PC-9 (cell line): ENCODE results near the gene GABRG3. TPM values are rescaled to one million over a fixed set of nuclear protein-coding genes. Genes with fewer than 3 reads are reported as not detected.

Experiments used
- BruUV-seq: library from RNA; stranded (reverse); fragments of 400-500 nt; replicated peaks from 2 replicates; lab custom pipeline; 2021; lab: Mats Ljungman, UMichigan
- CTCF ChIA-PET: fragments of 300-600 bp; sonication (Branson Sonifier 250); formaldehyde crosslinking; loops from one replicate; lab custom pipeline; 2022; ENCODE audit warnings: antibody characterized with exemption; lab: Charles Lee
- POLR2A ChIA-PET: fragments of 300-600 bp; sonication (Branson Sonifier 250); formaldehyde crosslinking; loops from one replicate; lab custom pipeline; 2022; ENCODE audit warnings: antibody characterized with exemption; ENCODE audit not compliant: unreplicated experiment; lab: Charles Lee
- DNase-seq, 2 experiments: peaks; one replicate each; pipeline versions ENCODE4 v3.0.0 to v3.0.0-alpha.2; 2015 to 2022; ENCODE audit warnings: mixed read lengths in 1 of 2
- H2AFZ ChIP-seq: fragments of 200-600 bp; sonication (generic); 2 replicates; pipeline ENCODE4 v1.8.1; 2017; ENCODE audit warnings: antibody characterized with exemption
- H3F3A ChIP-seq: fragments of 200-600 bp; sonication (generic); 2 replicates; pipeline ENCODE4 v1.8.1; 2017; ENCODE audit warnings: antibody characterized with exemption, mild to moderate bottlenecking, low read depth; ENCODE audit not compliant: insufficient read depth
- H3K27ac ChIP-seq: fragments of 200-600 bp; sonication (generic); 2 replicates; pipeline ENCODE4 v1.6.1; 2016; ENCODE audit warnings: mixed run types
- H3K27me3 ChIP-seq: fragments of 200-600 bp; sonication (generic); 2 replicates; pipeline ENCODE4 v1.6.1; 2016; ENCODE audit warnings: low read depth, mixed run types; ENCODE audit not compliant: insufficient read depth
- H3K36me3 ChIP-seq: fragments of 200-600 bp; sonication (generic); 2 replicates; pipeline ENCODE4 v1.6.1; 2016; ENCODE audit warnings: low read depth, mixed run types
- H3K4me1 ChIP-seq: fragments of 200-600 bp; sonication (generic); replicated peaks from 2 replicates; pipeline ENCODE4 v1.6.1; 2016; ENCODE audit warnings: mixed run types; ENCODE audit not compliant: insufficient read depth
- H3K4me2 ChIP-seq: fragments of 200-600 bp; sonication (generic); 2 replicates; pipeline ENCODE4 v1.6.1; 2017; ENCODE audit warnings: mixed run types
- H3K4me3 ChIP-seq: fragments of 200-600 bp; sonication (generic); 2 replicates; pipeline ENCODE4 v1.6.1; 2016; ENCODE audit warnings: mixed run types
- H3K79me2 ChIP-seq: fragments of 200-600 bp; sonication (generic); 2 replicates; pipeline ENCODE4 v1.6.1; 2017; ENCODE audit warnings: low read depth, mixed run types
- H3K9me2 ChIP-seq: fragments of 200-600 bp; sonication (generic); 2 replicates; pipeline ENCODE4 v1.8.1; 2017; ENCODE audit warnings: mild to moderate bottlenecking; ENCODE audit not compliant: insufficient read depth
- H3K9me3 ChIP-seq: fragments of 200-600 bp; sonication (generic); 2 replicates; pipeline ENCODE4 v1.8.1; 2016; ENCODE audit warnings: low read depth; ENCODE audit not compliant: insufficient read depth
- H4K20me1 ChIP-seq: fragments of 200-600 bp; sonication (generic); 2 replicates; pipeline ENCODE4 v1.8.1; 2017; ENCODE audit not compliant: insufficient read depth
- EZH2 ChIP-seq: fragments of 200-600 bp; sonication (generic); IDR thresholded peaks from 2 replicates; pipeline ENCODE4 v1.8.0; 2017; ENCODE audit warnings: antibody characterized with exemption, low read depth
- intact Hi-C: fragments of 100-400 bp; cut with micrococcal nuclease; formaldehyde crosslinking; loops from one replicate; pipeline ENCODE4 v1.10.0; 2022; ENCODE audit not compliant: unreplicated experiment
- total RNA-seq: library from RNA; stranded (reverse); gene quantifications from 2 replicates; pipeline ENCODE4 v1.2.3, GENCODE V29; 2021
- TF ChIP-seq, protein P1 (sequence below): fragments of 200-600 bp; sonication (generic); conservative IDR thresholded peaks from 2 replicates; pipeline ENCODE4 v1.6.1; 2017; ENCODE audit warnings: mixed run types, antibody characterized with exemption, mild to moderate bottlenecking, moderate library complexity

GABRG3 gene
- total RNA-seq, 1 experiment from 2014 or later = not detected

DNA sequence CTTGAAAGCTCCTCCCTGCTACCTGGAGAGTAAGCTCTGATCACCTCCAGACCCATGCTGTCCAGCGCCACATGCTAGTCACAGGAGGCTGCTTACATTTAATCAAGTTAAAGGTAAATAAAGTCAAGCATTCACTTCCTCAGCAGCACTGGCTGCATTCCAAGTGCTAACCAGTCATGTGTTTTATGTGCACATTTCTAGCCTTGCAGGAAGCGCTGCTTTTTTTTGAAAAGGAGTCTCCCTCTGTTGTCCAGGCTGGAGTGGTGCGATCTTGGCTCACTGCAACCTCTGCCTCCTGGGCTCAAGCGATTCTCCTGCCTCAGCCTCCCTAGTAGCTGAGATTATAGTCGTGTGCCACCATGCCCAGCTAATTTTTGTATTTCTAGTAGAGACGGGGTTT is 279.2 kb downstream of the GABRG3 start:
- no peak overlapping the region for H3K4me2 ChIP-seq
- no peaks in the 10 kb centered on the region for H3K79me2 ChIP-seq
- no peaks in the 10 kb centered on the region for H3K9me3 ChIP-seq
- H3F3A ChIP-seq = no peaks in the 10 kb centered on the region
- CTCF ChIA-PET = no interaction called here
- intact Hi-C loops = no loop called here
- H3K4me1 ChIP-seq = no peaks in the 10 kb centered on the region
- no peaks in the 10 kb centered on the region for H3K36me3 ChIP-seq
- H3K27ac ChIP-seq = no peak overlapping the region
- POLR2A ChIA-PET = no interaction called here
- no peak for DNase-seq
- H3K9me2 ChIP-seq = no peaks in the 10 kb centered on the region
- no peak overlapping the region for H2AFZ ChIP-seq
- no peak overlapping the region for H3K4me3 ChIP-seq
- peaks cover 59% of the 10 kb centered on the region for H3K27me3 ChIP-seq
- no peaks in the 10 kb centered on the region for H4K20me1 ChIP-seq
- BruUV-seq = no TSS peak
- TF ChIP-seq, protein P1, sequence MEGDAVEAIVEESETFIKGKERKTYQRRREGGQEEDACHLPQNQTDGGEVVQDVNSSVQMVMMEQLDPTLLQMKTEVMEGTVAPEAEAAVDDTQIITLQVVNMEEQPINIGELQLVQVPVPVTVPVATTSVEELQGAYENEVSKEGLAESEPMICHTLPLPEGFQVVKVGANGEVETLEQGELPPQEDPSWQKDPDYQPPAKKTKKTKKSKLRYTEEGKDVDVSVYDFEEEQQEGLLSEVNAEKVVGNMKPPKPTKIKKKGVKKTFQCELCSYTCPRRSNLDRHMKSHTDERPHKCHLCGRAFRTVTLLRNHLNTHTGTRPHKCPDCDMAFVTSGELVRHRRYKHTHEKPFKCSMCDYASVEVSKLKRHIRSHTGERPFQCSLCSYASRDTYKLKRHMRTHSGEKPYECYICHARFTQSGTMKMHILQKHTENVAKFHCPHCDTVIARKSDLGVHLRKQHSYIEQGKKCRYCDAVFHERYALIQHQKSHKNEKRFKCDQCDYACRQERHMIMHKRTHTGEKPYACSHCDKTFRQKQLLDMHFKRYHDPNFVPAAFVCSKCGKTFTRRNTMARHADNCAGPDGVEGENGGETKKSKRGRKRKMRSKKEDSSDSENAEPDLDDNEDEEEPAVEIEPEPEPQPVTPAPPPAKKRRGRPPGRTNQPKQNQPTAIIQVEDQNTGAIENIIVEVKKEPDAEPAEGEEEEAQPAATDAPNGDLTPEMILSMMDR = no peak
- no peak for TF ChIP-seq EZH2

DNA sequence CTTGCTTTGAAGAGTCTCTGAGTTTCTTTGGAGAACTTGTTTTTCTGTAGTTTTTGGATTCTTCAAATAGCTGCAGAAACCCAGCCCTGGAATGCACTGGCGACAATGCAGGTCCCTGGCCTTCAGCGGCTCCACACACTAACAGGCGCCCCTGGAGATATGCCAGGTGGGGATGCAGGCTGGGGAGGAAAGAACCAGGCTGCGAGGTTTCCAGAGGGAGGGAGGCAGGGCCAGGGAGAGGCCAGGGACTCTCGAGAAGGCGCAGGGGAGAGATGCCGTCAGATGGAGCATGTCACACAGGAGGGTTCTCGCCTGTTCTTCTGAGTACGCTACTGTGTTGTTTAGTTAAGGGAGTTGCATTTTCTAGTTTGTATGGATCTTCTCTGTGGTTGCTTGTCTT is 283.1 kb downstream of the GABRG3 start:
- no peaks in the 10 kb centered on the region for H3K79me2 ChIP-seq
- no peak overlapping the region for H3K4me2 ChIP-seq
- intact Hi-C loops = no loop called here
- no TSS peak for BruUV-seq
- H2AFZ ChIP-seq = no peak overlapping the region
- H3K9me3 ChIP-seq = no peaks in the 10 kb centered on the region
- no peaks in the 10 kb centered on the region for H3K36me3 ChIP-seq
- CTCF ChIA-PET = no interaction called here
- no peaks in the 10 kb centered on the region for H3K4me1 ChIP-seq
- POLR2A ChIA-PET = no interaction called here
- no peaks in the 10 kb centered on the region for H3F3A ChIP-seq
- no peak for TF ChIP-seq EZH2
- no peak overlapping the region for H3K4me3 ChIP-seq
- no peaks in the 10 kb centered on the region for H4K20me1 ChIP-seq
- no peak overlapping the region for H3K27ac ChIP-seq
- no peak for DNase-seq
- peaks cover 55% of the 10 kb centered on the region for H3K27me3 ChIP-seq
- no peaks in the 10 kb centered on the region for H3K9me2 ChIP-seq

- Histone ChIP-seq H2AFZ (no peak overlapping the region), H3F3A (no peaks in the 10 kb centered on the region), H3K27ac (no peak overlapping the region), H3K9me2 (no peaks in the 10 kb centered on the region), H4K20me1 (no peaks in the 10 kb centered on the region), H3K4me2 (no peak overlapping the region), H3K36me3 (no peaks in the 10 kb centered on the region), H3K27me3 (peaks cover 48% of the 10 kb centered on the region), H3K79me2 (no peaks in the 10 kb centered on the region), H3K9me3 (no peaks in the 10 kb centered on the region), H3K4me3 (no peak overlapping the region), H3K4me1 (no peaks in the 10 kb centered on the region)
- intact Hi-C loops = no loop called here
- POLR2A ChIA-PET = no interaction called here
- BruUV-seq = no TSS peak
- TF ChIP-seq EZH2 = no peak
- TF ChIP-seq, protein P1 = no peak
- DNase-seq = no peak
- CTCF ChIA-PET = no interaction called here
These were observed 283.8 kb downstream of the GABRG3 start for GRCh38 chr15:27254801-27255200.

DNA sequence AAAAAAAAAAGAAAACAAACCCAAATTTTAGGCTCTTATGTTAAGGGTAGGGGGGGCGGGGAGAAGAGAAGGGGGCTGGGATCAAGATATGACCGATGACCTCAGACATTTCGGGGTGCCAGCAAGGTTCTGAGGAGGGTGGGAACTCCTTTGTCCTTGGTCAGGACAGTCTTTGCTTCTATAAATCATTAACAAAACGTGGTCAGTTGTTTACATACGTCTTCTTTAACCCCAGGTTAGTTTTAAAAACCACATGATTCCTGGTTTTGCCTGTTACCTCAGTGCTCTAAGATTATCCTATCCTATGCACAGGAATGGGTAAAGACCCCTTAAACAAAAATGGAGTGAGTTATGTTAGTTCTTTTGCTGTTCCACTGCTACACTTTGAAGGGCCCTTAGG is 285.5 kb downstream of the GABRG3 start:
- Histone ChIP-seq H3K79me2 (no peaks in the 10 kb centered on the region), H3K9me2 (no peaks in the 10 kb centered on the region), H3K27me3 (peaks cover 35% of the 10 kb centered on the region), H4K20me1 (no peaks in the 10 kb centered on the region), H3K36me3 (no peaks in the 10 kb centered on the region), H3K9me3 (no peaks in the 10 kb centered on the region), H3K27ac (no peak overlapping the region), H3K4me3 (no peak overlapping the region), H3F3A (no peaks in the 10 kb centered on the region), H3K4me2 (no peak overlapping the region), H3K4me1 (no peaks in the 10 kb centered on the region), H2AFZ (no peak overlapping the region)
- no peak for DNase-seq
- intact Hi-C loops = no loop called here
- POLR2A ChIA-PET = no interaction called here
- BruUV-seq = no TSS peak
- TF ChIP-seq EZH2 = no peak
- TF ChIP-seq, protein P1 = no peak
- CTCF ChIA-PET = no interaction called here
